GM21367 (cell line): Measurements from ENCODE around the gene TAS2R43.
"Not testable (repeated sequence)": the region's sequence is repeated elsewhere in the genome, so short reads cannot be mapped to it uniquely, and the experiment has no call there.

Experiments
- ATAC-seq: cut with Tn5 transposase; IDR thresholded peaks from one replicate; pipeline ENCODE4 v1.9.1; 2021; ENCODE audit not compliant: unreplicated experiment

TAS2R43 gene

DNA sequence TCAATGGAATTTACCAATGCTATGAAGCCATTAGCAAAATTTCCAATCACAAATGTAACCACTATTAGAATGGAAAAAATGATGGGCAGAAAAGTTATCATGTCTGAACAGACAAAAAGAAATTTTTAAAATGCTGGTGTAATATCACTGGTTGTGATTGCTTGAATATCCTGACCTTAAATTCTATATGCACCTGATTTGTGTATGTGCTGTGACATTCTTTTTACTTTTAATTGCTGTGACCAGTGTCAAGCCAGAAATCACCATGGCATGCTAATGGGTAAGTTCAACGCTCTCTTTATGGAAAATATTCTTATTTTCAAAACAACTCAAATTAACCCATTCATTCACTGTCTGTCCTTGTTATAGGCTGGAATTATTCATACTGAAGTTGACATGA, 29.9 kb downstream of the TAS2R43 start, which contains the start of gene TAS2R46:
TSS of gene TAS2R46 (minus strand) at position 101 of the 400 bp plus-strand sequence. CDS start at position 101, 0 bp downstream.
- not testable (repeated sequence) for ATAC-seq

- ATAC-seq, result no peak
These were observed 32.3 kb downstream of the TAS2R43 start for GRCh38 chr12:11059784-11060183.

DNA sequence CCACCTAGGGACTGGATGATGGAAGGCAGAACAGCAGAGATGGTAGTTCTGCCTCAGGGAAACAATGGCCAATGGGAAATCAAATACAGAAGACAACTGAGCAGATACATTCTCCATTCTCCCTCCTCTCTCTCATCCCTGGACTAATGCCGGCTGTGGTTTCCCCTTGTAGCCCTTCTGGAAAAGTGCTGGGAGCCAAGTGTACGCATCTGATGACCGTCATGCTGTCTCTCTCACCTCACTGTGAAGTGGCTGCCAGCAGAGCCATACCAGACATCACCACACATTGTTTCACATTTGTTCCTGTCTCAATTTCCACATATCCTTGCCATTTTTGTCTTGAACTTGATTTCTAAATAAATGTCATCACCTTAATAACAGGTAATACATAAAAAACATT, 33.1 kb downstream of the TAS2R43 start:
- ATAC-seq, result no peak

GRCh38 chr12:11055306-11055705, 36.8 kb downstream of the TAS2R43 start:
- ATAC-seq, result no peak

GRCh38 chr12:11049806-11050531, 42.1 kb downstream of the TAS2R43 start:
- ATAC-seq, result not testable (repeated sequence)

DNA sequence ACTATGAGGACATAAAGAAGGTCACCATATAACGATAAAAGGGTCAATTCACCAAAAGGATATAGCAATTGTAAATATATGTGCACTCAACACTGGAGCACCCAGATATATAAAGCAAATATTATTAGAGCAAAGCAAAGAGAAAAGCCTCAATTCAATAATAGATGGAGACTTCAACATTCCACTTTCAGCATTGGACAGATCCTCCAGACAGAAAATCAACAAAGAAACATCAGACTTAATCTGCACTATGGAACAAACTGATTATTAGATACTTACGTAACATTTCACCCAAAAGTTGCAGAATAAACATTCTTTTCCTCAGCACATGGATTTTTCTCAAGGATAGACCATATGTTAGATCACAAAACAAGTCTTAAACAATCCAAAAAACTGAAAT, 50.7 kb downstream of the TAS2R43 start:
- ATAC-seq, result not testable (repeated sequence)
